Gastrocnemius medialis (tissue), 4 donors: ENCODE data around the gene SUMO2.

ENCODE experiments used
- POLR2A ChIP-seq, 2 donors: fragments of 450-650 bp; IDR thresholded peaks; one replicate each; pipeline ENCODE4 v1.6.1; 2017; ENCODE audit warnings: antibody characterized with exemption in 2 of 2, mild to moderate bottlenecking in 2 of 2, moderate library complexity in 2 of 2
- TF ChIP-seq, protein P1 (sequence below), 5 experiments: fragments of 450-650 bp in 3 of 5; fragments of 200-600 bp in 2 of 5; sonication (generic) in 2 of 5; IDR thresholded peaks in 4 of 5; conservative IDR thresholded peaks in 1 of 5; 1 replicate in 4 of 5; 2 replicates in 1 of 5; pipeline ENCODE4 v1.5.1; 2016 to 2019; ENCODE audit warnings: antibody characterized with exemption in 5 of 5, mild to moderate bottlenecking in 3 of 5, moderate library complexity in 3 of 5

DNA sequence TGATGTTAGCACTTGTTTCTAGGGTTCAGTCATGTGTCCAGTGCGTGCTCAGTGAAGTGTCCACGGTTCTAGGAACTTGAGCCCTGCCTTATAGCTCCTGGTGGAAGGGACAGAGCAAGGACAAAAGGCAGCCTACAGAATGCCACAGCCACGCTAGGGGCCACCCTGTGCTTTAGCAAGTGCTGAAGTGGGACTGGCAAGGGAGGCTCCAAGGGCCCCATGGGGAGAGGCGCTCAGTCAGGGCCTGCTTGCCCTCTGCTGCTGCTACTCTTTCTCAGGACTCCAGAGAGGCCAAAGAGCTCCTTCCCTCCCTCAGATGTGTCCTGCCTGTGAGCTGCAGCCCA is 58.0 kb downstream of the SUMO2 start:
- TF ChIP-seq, protein P1, sequence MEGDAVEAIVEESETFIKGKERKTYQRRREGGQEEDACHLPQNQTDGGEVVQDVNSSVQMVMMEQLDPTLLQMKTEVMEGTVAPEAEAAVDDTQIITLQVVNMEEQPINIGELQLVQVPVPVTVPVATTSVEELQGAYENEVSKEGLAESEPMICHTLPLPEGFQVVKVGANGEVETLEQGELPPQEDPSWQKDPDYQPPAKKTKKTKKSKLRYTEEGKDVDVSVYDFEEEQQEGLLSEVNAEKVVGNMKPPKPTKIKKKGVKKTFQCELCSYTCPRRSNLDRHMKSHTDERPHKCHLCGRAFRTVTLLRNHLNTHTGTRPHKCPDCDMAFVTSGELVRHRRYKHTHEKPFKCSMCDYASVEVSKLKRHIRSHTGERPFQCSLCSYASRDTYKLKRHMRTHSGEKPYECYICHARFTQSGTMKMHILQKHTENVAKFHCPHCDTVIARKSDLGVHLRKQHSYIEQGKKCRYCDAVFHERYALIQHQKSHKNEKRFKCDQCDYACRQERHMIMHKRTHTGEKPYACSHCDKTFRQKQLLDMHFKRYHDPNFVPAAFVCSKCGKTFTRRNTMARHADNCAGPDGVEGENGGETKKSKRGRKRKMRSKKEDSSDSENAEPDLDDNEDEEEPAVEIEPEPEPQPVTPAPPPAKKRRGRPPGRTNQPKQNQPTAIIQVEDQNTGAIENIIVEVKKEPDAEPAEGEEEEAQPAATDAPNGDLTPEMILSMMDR (IDR thresholded peaks at IDR 0.05 in 4 of 5, conservative IDR thresholded peaks at IDR 0.05 in 1 of 5) = no peak
- no peak for TF ChIP-seq POLR2A (IDR thresholded peaks at IDR 0.05)
